ENCODE data around the gene TMEM94.

Gene TMEM94

DNA sequence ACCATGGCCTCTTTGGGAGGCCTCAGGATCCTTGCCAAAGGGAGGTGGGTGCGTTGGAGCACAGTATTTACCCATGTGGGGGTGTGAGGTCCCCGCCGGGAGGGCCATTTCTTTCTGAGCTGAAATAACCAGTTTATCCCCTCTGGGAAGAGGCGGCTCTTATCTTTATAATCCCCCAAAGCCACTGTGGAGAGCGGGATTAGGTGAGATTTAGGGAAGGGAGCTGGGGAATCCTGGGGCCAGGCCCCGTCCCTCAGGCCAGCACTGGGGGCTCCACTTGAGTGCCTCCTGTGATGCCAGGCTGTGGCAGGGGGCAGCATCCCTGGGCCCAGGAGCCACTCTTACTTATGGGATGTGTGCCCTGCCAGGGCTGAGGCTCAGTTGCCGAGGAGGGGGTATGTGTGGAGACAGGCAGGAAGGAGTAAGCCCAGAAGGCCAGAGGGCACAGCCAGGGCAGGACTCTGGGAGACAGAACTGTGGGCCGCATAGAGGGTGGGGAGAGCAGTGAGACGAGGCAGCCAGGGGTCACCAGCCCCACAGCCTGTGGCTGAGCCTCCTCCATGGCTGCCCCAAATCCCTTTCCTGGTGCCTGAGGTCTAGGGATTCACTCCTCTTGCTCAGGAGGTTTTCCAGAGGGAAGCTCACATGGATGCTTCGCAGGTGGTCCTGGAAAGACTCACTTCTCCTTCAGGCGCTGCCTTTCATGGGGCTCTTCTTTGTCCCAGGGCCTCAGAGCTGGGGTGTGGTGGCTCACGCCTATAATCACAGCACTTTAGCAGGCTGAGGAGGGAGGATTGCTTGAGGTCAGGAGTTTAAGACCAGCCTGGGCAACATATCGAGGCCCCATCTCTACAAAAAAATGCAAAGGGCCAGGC is 25.0 kb downstream of the TMEM94 start:
- H3K4me1 ChIP-seq (ENCODE audit: control insufficient read depth, insufficient read depth, low read length), result peaks cover 5% of the 10 kb centered on the region
- no peaks in the 10 kb centered on the region for H3K9me3 ChIP-seq (replicated peaks; ENCODE audit: low read length)
- H3K36me3 ChIP-seq (ENCODE audit: insufficient read depth, low read length), result no peaks in the 10 kb centered on the region
- no peak overlapping the region for H3K9ac ChIP-seq (ENCODE audit: low read depth, low read length)
- no peak overlapping the region for H3K4me2 ChIP-seq (ENCODE audit: low read length)
- no peak overlapping the region for H3K4me3 ChIP-seq (ENCODE audit: low read length)
- H3K27me3 ChIP-seq (ENCODE audit: control insufficient read depth, insufficient read depth, low read length), result no peaks in the 10 kb centered on the region

DNA sequence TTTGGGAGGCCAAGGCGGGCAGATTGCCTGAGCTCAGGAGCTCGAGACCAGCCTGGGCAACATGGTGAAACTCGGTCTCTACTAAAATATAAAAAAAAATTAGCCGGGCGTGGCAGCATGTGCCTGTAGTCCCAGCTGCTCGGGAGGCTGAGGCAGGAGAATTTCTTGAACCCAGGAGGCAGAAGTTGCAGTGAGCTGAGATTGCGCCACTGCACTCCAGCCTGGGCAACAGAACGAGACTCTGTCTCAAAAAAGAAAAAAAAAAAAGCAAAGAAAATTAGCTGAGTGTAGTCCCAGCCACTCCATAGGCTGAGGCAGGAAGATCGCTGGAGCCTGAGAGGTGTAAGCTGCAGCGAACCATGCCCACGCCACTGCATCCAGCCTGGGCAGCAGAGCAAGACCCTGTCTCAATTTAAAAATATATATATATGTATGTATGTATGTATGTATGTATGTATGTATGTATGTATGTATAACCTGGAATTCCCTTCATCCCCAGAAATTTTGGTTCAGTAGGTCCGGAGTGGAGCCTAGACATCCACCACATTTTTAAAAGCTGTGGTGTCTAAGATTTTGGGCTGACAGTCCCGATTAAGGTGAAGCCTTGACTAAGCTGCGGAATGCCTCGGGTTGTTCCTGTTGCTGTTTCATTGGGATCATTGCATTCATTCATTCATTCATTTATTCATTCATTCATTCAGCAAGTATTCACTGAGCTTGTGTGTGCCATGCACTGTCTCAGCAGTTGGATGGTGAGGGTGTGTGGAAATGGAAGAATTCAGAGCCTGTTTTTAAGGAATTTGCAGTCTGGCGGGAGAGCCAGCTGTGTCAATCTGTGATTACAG is 25.9 kb downstream of the TMEM94 start:
- H3K27me3 ChIP-seq (ENCODE audit: control insufficient read depth, insufficient read depth, low read length), result no peaks in the 10 kb centered on the region
- no peak overlapping the region for H3K4me3 ChIP-seq (ENCODE audit: low read length)
- H3K36me3 ChIP-seq (ENCODE audit: insufficient read depth, low read length), result no peaks in the 10 kb centered on the region
- no peak overlapping the region for H3K9ac ChIP-seq (ENCODE audit: low read depth, low read length)
- no peaks in the 10 kb centered on the region for H3K4me1 ChIP-seq (ENCODE audit: control insufficient read depth, insufficient read depth, low read length)
- no peak overlapping the region for H3K4me2 ChIP-seq (ENCODE audit: low read length)
- no peaks in the 10 kb centered on the region for H3K9me3 ChIP-seq (replicated peaks; ENCODE audit: low read length)

DNA sequence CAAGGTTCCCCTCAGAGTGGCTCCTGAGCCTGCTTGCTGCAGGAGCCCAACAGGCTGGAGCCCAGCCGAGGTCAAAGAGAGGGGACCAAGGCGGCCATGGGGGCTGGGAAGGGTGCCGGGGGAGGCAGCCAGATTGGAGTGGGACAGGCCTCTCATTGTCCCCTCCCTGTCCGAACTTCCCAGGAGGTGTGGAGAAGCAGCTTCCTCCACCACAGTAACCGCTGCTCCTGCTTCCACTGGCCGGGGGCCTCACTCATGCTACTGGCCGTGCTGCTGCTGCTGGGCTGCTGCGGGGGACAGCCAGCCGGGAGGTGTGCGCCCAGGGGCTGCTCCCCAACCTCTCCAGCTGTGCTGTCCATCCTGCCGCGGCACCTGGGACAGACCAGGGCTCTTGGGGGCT is 29.3 kb downstream of the TMEM94 start:
- Histone ChIP-seq H3K9me3 (replicated peaks; ENCODE audit: low read length) (no peaks in the 10 kb centered on the region), H3K4me1 (ENCODE audit: control insufficient read depth, insufficient read depth, low read length) (no peaks in the 10 kb centered on the region), H3K4me2 (ENCODE audit: low read length) (no peak overlapping the region), H3K36me3 (ENCODE audit: insufficient read depth, low read length) (no peaks in the 10 kb centered on the region), H3K9ac (ENCODE audit: low read depth, low read length) (no peak overlapping the region), H3K27me3 (ENCODE audit: control insufficient read depth, insufficient read depth, low read length) (no peaks in the 10 kb centered on the region), H3K4me3 (ENCODE audit: low read length) (no peak overlapping the region)

DNA sequence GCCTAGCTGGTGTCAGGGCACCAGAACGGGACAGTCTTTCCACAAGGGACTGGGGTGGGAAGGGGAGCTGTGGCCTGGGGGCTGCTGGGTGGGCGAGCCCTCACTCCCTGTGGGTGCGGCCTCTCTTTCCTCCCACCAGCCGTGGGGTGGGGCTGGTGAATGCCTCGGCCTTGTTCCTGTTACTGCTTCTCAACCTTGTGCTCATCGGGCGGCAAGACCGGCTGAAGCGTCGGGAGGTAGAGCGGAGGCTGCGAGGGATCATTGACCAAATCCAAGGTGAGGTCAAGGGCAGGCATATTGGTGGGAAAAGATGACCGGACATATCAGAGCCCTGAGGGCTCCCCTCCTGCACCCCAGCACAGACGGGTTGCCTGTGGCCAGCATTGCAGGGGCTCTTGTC is 29.7 kb downstream of the TMEM94 start:
- Histone ChIP-seq H3K4me2 (ENCODE audit: low read length) (no peak overlapping the region), H3K9me3 (replicated peaks; ENCODE audit: low read length) (no peaks in the 10 kb centered on the region), H3K4me3 (ENCODE audit: low read length) (no peak overlapping the region), H3K4me1 (ENCODE audit: control insufficient read depth, insufficient read depth, low read length) (no peaks in the 10 kb centered on the region), H3K9ac (ENCODE audit: low read depth, low read length) (no peak overlapping the region), H3K36me3 (ENCODE audit: insufficient read depth, low read length) (peaks cover 3% of the 10 kb centered on the region), H3K27me3 (ENCODE audit: control insufficient read depth, insufficient read depth, low read length) (no peaks in the 10 kb centered on the region)

DNA sequence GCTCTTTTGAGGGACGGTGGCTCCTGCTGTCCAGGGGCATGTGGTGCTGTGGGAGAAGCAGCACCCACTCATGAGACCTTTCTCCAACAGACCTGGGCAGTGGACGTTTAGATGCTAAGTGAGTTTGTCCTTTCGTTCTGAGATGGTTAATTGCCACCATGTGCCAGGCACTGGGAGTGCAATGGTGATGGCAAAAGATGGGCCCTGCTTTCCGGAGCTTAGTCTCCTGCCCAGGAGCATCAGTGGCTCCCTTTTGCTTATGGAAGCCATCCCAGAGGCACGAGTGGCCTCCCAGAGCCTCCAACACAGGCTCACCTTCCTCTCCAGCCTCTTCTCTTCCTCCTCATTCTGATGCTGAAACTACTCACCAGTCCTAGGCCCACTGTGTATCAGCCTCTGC is 30.5 kb downstream of the TMEM94 start:
- Histone ChIP-seq H3K36me3 (ENCODE audit: insufficient read depth, low read length) (peaks cover 11% of the 10 kb centered on the region), H3K9me3 (replicated peaks; ENCODE audit: low read length) (no peaks in the 10 kb centered on the region), H3K27me3 (ENCODE audit: control insufficient read depth, insufficient read depth, low read length) (no peaks in the 10 kb centered on the region), H3K4me1 (ENCODE audit: control insufficient read depth, insufficient read depth, low read length) (no peaks in the 10 kb centered on the region), H3K4me2 (ENCODE audit: low read length) (no peak overlapping the region), H3K9ac (ENCODE audit: low read depth, low read length) (no peak overlapping the region), H3K4me3 (ENCODE audit: low read length) (no peak overlapping the region)

DNA sequence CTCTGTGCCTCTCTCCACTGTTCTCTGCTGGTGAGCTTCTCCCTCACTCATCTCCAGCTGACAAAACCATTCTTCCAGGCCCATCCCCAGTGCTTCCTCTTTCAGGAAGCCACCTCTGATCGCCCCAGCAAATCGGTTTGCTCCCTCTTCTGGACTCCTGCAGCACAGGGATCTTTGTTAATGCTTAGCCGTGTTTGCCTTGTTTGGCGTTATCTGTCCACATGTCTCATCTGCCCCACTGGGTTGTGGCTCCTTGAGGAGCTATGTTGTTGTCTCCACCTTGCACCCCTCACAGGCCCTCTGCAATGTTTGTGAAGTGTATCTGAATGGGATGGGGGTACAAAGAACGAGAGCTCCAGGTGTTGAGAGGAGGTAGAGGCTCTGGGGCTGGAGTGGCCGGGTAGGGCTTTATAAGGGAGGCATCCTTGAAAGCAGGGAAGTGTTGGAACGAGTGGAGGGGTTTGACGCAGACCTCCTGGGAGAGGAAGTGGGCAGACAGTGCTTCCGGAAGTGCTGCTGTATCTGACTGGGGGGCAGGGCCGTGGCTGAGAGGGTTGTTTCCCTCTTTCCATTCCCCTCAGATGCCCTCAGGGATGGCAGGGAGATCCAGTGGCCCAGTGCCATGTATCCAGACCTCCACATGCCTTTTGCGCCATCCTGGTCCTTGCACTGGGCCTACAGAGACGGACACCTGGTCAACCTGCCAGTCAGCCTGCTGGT is 31.1 kb downstream of the TMEM94 start:
- Histone ChIP-seq H3K27me3 (ENCODE audit: control insufficient read depth, insufficient read depth, low read length) (no peaks in the 10 kb centered on the region), H3K9me3 (replicated peaks; ENCODE audit: low read length) (no peaks in the 10 kb centered on the region), H3K4me1 (ENCODE audit: control insufficient read depth, insufficient read depth, low read length) (no peaks in the 10 kb centered on the region), H3K36me3 (ENCODE audit: insufficient read depth, low read length) (peaks cover 13% of the 10 kb centered on the region), H3K4me2 (ENCODE audit: low read length) (no peak overlapping the region), H3K4me3 (ENCODE audit: low read length) (no peak overlapping the region), H3K9ac (ENCODE audit: low read depth, low read length) (no peak overlapping the region)

DNA sequence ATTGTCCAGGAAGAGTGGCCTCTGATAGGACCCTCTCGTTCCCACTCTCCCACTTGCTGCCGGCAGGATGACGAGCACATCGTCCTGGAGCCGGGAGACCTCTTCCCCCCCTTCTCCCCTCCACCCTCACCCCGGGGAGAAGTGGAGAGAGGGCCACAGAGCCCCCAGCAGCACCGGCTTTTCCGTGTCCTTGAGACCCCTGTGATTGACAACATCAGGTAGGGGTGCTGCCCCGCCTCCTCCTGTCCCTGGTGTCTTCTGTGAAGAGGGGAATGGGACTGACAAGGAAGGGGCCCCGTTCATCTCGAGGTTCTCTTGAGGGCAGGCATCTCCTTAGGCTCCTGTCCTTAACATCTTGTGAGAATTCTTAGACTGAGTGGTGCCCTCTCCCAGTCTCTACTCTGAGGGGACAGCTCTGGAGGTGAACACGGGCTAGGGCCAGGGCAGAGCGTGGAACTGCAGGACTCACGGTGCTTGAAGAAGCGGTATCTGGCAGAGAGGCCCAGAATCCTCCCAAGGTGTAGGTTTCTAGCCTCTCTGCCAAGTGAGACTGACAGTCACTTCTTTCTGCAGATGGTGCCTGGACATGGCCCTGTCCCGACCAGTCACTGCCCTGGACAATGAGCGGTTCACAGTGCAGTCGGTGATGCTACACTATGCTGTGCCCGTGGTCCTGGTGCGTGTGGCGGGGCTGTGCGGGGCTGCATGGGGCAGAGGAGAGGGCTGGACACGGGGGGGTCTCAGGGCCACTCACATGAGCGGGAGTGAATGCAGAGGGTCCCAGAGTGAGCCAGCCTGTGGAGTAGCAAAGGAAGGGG is 32.5 kb downstream of the TMEM94 start:
- Histone ChIP-seq H3K4me1 (ENCODE audit: control insufficient read depth, insufficient read depth, low read length) (no peaks in the 10 kb centered on the region), H3K9me3 (replicated peaks; ENCODE audit: low read length) (no peaks in the 10 kb centered on the region), H3K27me3 (ENCODE audit: control insufficient read depth, insufficient read depth, low read length) (no peaks in the 10 kb centered on the region), H3K36me3 (ENCODE audit: insufficient read depth, low read length) (peaks cover 27% of the 10 kb centered on the region), H3K9ac (ENCODE audit: low read depth, low read length) (no peak overlapping the region), H3K4me3 (ENCODE audit: low read length) (no peak overlapping the region), H3K4me2 (ENCODE audit: low read length) (no peak overlapping the region)

DNA sequence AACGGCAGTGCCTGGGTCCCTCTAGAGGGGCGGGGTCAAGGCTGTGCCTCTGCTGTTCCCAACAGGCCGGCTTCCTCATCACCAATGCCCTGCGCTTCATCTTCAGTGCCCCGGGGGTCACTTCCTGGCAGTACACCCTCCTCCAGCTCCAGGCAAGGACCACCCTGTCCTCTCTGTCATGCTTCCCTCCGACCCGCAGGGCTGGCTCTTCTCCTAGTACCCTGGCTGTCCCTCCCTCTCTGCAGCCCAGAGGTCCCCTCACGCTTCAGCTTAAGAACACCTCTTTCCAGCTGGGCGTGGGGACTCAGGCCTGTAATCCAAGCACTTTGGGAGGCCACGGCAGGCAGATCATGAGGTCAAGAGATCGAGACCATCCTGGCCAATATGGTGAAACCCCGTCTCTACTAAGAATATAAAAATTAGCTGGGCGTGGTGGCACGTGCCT is 33.1 kb downstream of the TMEM94 start:
- Histone ChIP-seq H3K4me2 (ENCODE audit: low read length) (no peak overlapping the region), H3K36me3 (ENCODE audit: insufficient read depth, low read length) (peaks cover 31% of the 10 kb centered on the region)

DNA sequence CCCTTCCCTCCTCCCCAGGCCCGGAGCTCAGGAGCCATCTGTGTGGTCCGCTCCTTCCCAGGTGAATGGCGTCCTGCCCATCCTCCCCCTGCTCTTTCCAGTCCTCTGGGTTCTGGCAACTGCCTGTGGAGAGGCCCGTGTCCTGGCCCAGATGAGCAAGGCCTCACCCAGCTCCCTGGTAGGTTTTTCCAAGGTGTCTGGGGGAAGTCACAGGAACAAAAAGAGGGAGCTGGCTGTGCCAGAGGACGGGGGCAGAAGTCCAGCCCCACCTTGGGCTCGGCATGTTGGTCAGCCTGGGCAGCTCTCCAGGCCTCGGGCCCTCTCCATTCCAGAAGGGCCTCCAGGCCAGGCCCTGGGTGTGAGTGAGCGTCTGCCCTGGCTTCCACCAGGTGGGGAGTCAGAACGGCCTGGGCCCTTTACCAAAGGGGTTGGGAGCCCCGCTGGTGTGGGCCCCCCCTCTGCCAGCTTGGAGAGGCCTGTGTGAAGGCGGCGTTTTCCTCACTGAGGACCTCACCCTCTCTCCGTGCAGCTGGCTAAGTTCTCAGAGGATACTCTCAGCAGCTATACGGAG is 33.8 kb downstream of the TMEM94 start:
- H3K9ac ChIP-seq (ENCODE audit: low read depth, low read length), result no peak overlapping the region
- no peak overlapping the region for H3K4me2 ChIP-seq (ENCODE audit: low read length)
- H3K36me3 ChIP-seq (ENCODE audit: insufficient read depth, low read length), result peaks cover 33% of the 10 kb centered on the region
- H3K4me1 ChIP-seq (ENCODE audit: control insufficient read depth, insufficient read depth, low read length), result no peaks in the 10 kb centered on the region
- no peak overlapping the region for H3K4me3 ChIP-seq (ENCODE audit: low read length)
- no peaks in the 10 kb centered on the region for H3K27me3 ChIP-seq (ENCODE audit: control insufficient read depth, insufficient read depth, low read length)
- no peaks in the 10 kb centered on the region for H3K9me3 ChIP-seq (replicated peaks; ENCODE audit: low read length)

More for the DNA sequence above, 33.1 kb downstream of the TMEM94 start:
- Histone ChIP-seq H3K9me3 (replicated peaks; ENCODE audit: low read length) (no peaks in the 10 kb centered on the region), H3K9ac (ENCODE audit: low read depth, low read length) (no peak overlapping the region), H3K4me1 (ENCODE audit: control insufficient read depth, insufficient read depth, low read length) (no peaks in the 10 kb centered on the region), H3K27me3 (ENCODE audit: control insufficient read depth, insufficient read depth, low read length) (no peaks in the 10 kb centered on the region), H3K4me3 (ENCODE audit: low read length) (no peak overlapping the region)

DNA sequence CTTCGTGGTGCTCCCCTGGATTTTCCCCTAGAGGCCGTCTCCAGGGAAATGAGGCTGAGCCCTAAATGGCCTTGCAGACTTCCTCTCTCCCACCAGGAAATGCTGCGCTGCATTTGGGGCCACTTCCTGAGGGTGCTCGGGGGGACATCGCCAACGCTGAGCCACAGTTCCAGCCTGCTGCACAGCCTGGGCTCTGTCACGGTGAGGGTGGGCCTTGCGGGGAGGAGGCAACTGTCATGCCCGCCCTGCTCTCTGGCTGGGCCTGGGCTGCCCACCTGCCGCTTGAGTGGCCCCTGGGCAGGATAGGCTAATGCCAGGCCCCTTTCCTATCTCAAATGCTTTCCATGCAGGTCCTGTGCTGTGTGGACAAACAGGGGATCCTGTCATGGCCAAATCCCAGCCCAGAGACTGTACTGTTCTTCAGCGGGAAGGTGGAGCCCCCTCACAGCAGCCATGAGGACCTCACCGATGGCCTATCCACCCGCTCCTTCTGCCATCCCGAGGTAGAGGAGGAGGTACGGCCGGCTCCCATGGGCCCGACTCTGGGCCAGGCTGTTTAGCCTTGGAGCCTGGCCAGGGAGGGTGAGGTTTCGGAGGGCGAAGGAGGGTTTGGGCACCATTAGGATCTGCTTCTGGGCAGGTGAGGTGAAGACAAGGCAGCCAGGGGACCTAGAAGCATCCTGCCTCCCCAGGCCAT is 34.7 kb downstream of the TMEM94 start:
- Histone ChIP-seq H3K4me1 (ENCODE audit: control insufficient read depth, insufficient read depth, low read length) (no peaks in the 10 kb centered on the region), H3K27me3 (ENCODE audit: control insufficient read depth, insufficient read depth, low read length) (no peaks in the 10 kb centered on the region), H3K4me3 (ENCODE audit: low read length) (no peak overlapping the region), H3K4me2 (ENCODE audit: low read length) (no peak overlapping the region), H3K9ac (ENCODE audit: low read depth, low read length) (no peak overlapping the region), H3K9me3 (replicated peaks; ENCODE audit: low read length) (no peaks in the 10 kb centered on the region), H3K36me3 (ENCODE audit: insufficient read depth, low read length) (peaks cover 38% of the 10 kb centered on the region)

All from skeletal muscle satellite cell (primary cell).